HG02623 (cell line): ENCODE data around the gene IMMP2L.

ENCODE experiments used
- ATAC-seq: cut with Tn5 transposase; IDR thresholded peaks from one replicate; pipeline ENCODE4 v1.9.1; 2021; ENCODE audit warnings: moderate library complexity; ENCODE audit not compliant: unreplicated experiment

The IMMP2L gene

DNA sequence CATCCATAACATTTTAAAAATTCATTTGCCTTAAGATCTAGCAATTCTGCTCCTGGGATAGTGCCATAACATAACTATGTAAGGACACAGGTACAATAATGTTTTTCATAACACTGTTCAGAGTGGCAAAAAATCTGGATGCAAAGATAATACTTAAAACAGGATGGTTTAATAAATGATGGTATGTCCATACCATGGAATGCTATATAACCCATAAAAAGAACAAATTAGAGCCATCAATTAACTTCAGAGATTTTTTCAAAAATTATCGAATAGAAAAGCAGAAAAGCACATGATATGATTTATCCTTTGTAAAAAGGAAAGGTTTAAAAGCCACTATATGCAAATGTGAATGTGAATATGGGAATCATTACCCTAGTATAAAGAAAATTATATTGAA is 664.8 kb downstream of the IMMP2L start:
- ATAC-seq = no peak

DNA sequence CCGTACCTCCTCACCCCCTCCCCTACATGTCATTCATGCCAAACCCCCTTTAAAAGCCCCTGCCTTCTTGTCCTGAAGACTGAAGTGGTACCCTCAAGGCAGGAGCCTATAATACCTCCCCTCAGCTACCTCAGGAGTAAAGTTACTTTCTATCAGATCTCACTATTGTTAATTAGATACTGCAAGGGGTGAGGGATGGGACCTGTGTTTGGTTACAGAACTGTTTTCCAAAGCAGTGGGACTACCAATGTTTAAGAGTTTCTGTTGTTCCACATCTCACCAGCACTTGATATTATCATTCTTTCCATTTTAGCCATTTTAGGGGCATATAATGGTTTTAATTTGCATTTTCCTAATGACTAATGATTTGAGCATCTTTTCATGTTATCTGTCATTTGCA is 668.2 kb downstream of the IMMP2L start:
- no peak for ATAC-seq

DNA sequence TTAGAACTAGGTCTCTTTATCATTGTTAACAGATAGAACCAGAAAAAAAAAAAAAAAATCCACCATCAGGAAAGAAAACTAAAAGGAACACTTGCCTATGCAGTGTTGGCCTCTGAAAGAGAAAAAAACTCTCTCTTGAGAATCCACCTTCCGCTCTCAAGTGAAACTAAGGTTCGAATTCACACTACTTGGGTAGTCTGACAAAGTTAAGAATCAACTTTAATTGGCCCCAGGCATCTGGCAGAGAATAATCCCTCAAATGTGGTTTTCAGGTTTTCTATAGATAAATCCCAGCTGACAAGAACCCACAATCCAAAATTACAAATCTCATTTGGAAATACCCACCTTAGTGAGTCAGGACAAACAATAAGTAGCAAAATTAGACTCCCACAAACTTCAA is 671.1 kb downstream of the IMMP2L start:
- ATAC-seq = no peak

DNA sequence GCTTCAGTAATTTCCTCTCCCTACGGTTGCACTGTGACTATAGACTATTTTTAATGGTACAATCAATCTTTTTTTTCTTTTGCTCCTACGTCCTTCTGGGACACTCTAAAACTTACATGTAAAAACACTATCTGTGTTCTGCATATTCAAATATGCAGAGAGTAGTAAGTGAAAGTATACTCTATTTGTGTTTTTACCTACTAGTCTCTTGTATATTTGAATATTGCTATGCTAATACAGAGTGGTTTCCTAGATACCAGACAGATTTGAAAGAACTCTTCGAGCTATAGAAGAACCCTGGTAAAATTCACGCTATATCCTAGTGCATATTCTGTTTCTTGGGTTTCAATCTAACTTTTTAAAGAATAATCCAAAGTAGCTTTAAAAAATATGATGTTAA is 672.2 kb downstream of the IMMP2L start:
- no peak for ATAC-seq

DNA sequence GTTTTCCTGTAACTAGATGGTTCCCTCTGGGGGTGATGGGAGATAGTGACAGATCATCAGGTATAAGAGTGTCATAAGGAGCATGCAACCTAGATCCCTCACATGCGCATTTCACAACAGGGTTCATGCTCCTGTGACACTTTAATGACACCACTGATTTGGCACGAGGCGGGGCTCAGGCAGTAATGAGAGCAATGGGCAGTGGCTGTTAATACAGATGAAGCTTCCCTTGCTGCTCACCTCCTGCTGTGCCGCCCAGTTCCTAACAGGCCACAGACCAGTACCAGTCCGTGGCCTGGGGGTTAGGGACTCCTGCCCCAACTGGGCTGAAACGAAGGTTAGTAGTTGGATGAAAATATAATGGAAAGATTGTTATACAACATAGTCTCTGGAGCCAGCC is 673.0 kb downstream of the IMMP2L start:
- ATAC-seq = no peak

DNA sequence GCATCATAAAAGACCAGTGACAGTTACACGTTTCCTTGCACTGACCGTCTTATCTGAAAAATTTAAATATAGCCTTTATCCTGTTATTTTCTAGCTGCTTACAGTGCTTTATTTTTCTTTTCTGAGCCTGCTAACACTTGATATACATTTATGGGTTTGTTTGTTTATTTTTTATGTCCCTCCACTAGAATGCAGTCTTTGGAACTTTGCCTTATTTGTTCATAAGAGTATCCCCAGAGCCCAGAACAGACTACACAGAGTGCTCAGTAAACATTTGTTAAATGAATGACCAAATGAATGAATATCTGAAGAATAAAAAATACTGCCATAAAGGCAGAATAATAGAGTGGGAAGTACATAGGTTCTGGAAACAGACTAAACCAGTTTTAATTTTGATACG is 673.7 kb downstream of the IMMP2L start:
- no peak for ATAC-seq

DNA sequence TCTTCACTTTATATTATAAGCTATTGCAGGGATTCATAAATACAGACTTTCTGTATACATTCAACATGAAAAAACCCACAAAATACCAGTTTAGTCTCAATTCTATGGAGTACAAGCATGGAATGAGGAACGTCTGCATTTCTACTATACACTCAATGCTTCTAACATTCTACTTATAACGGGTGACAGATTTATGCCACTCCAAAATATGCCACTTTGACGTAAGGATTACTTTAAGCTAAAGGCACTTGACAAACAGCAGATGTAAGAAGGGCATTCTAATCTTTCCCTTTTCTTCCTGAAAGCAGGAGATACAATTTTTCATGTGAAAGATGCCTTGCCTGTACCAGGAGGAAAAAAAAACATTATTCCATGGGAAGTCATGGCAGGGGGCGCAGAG is 676.8 kb downstream of the IMMP2L start:
- no peak for ATAC-seq

DNA sequence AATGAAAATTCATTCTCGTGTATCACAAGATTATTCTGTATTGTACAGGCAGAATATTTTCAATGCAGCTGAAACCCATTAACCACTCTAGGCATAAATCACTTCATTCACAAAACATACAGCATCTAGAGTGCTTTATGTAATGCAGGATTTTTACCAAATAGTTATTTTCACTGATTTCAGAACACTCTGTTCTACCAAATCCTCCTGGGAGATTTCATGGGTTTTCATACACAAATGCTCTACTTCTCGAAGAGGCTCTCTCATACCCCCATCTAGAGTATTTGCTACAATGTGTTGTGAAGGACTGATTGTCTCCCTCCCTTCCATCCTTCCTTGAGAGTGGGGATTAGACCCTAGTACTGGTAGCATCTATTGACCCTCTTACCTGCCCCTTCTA is 680.6 kb downstream of the IMMP2L start:
- ATAC-seq = no peak

DNA sequence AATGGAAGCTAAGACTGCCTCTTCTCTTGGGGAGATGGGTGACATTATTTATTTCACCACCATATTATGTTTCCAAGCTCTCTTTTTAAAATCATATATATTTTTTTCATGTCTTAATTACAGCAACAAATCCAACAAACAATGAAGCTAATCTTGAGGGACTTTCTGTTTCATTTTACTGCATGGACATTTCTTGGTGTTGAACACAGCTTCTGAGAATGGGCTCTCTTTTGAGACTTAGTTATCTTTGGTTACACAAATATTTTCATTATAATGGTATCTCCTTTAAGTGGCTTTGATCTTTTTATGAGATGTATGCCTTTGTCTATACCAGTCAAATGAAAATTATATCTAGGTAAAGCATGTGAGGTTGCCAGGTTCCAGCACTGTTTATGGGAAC is 681.3 kb downstream of the IMMP2L start:
- no peak for ATAC-seq

DNA sequence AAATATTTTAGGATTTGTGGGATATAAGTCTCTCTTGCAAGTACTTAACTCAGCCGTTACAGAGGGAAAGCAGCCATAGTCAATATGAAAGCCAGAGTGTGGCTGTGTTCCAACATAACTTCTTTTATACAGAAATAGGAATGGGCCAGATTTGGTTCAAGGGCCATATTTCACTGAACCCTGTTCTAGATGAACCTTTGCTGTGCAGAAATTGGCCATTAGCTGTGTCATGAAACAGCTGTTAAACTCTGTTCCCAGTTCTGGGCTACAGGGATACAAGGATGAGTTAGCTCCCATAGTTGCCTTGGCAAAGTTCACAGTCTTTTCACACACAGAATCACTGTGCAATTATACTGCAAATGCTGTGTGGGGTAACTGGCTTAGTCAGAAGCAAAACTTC is 685.3 kb downstream of the IMMP2L start:
- ATAC-seq = no peak

DNA sequence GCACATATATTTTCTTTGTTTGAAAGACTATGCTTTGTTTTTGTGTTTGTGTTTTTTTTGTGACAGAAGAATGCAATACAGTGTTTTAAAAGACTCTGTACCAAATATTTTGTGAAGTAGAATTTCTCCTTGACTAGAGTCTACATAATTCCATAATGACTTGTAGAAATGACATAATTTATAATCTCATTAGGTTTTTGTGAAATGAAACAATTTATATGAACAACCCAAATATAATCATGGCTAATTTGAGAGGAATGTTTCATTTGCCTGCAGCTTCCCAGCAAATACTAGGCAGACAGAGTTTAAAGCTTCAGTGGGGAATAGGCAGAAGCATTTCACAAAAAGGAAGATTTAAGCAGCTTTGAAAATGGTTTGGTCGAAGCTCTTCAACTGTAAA is 686.9 kb downstream of the IMMP2L start:
- ATAC-seq = no peak

DNA sequence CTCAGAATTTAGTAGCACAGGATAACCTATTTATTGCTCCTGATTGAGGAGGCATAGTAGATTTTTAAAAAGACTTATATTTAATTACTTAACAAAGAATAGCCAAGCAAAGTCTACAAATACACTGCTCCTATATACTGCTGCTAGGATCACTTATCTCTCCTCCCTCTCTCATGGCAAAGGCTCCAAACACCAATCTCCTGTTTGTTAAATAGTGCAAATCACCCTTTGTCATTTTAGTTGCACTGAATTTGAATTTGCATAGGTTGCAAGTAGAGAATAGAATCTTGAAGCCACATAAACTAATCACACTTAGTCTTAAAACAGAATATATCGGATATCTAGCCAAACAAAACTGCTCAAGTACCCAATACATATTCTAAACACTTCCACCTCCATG is 690.4 kb downstream of the IMMP2L start:
- ATAC-seq = no peak

DNA sequence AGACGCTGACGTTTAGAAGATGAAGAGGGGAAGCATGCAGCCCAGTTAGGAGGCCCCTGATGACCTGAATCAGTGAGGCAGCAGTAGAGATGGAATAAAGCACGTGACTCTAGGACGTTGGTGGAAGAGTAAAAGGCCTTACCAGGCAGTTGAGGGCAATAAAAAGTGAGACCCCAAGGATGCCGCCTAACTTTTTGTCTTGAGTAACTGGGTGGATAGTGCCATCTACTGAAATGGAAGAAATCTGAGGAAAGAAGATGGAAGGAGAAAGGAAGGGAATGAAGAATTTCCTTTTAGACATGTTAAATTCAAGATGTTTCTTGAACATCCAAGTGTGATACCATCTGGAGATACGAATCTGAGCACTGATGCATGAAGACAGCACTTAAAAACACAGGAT is 691.4 kb downstream of the IMMP2L start:
- ATAC-seq = no peak

DNA sequence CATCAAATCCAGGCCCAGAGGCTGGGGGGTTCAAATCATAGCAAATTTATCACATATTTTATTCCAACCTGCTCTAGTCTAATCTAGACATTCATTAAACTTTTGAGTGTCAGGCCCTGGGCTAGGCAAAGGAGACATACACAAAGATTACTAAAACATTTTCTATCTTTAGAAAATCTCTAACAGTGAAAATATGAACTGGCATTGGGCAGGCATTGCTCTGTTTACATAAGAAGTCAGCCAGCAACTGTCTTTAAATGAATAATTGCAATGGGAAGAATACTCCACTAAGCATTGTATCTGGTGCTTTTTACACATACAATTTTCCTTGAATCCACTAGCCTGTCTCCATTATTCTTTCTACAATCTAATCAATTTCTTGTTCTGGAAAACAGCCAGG is 693.8 kb downstream of the IMMP2L start:
- no peak for ATAC-seq

DNA sequence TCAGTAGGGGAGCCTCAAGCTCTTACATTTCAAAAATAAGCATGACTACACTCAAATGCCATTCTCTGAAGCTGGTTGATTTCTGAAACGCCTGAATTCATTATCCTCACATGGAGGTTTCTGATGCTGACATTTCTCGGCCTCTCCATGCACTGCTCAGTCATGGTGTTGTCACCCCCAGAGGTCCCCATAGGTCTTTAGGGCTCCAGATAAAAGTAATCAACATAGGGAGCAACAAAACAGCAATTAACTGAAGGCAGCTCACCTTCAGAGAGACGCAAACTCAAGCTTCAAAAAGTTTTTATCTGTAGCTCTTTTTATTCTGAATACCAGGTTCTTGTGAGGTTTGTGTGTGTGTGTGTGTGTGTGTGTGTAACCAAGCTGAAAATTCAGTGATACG is 694.5 kb downstream of the IMMP2L start:
- no peak for ATAC-seq

DNA sequence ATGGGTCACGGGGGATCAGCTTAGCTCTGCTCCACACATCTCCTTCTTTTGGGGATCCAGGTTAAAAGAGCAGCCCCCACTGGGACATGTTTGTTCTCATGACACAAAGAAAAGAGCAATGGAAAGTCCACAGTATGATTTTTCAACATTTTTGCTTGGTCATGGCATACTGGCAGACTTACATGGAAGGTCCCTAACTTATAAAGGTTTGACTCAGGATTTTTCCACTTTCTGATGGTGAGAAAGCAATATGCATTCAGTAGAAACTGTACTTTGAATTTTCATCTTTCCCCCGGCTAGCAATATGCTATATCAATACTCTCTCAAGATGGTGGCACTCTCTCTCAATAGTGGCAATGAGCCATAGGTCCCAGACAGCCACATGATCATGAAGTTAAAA is 699.0 kb downstream of the IMMP2L start:
- ATAC-seq = no peak

DNA sequence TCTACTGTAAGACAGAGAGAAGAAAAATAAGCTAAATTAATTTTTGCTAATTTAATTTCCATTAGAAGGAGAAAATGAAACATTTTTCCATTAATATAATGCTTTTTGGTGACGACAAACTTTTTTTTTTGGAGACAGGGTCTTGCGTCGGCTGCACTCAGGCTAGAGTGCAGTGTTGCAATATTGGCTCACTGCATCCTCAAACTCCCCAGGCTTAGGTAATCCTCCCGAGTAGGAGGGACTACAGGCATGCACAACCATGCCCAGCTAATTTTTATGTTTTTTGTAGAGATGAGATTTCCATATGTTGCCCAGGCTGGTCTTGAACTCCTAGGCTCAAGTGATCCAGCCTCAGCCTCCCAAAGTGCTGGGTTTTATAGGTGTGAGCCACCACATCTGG is 701.1 kb downstream of the IMMP2L start:
- ATAC-seq = no peak

DNA sequence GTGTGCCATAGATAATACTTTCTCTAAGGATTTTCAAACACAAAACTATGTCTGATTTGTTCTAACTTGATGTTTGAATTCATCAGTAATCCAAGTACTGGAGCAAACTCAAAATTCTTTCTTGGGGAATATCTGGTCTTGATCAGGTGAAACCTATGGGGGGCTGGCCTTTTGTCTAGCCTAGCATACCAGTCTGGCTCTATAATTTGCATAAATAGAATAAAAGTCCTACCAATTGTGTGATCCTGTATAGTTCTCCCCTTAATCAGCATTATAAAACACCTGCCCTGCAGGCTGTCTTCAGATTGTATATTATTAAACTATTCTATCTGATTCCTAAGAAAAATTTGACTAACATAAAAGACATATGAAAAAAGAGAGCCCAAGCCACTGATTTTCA is 705.2 kb downstream of the IMMP2L start:
- ATAC-seq = no peak

DNA sequence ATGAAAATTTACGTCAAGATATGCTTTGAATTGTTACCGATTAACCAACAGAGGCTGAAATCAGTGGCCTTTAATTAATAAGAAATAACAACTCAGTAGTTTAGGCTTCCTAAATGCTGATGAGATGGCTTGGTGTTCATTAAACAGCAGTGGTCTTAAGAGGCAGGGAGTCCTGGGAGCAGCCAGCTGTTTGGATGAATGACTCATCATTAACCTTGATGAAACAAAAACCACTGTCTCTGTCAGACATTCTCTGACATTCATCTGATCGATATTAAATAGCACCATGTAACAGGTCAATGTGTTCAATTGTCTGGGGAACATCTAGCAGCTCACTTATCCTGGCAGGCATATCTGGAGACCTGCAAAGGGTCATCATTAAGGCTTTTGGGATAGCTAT is 705.6 kb downstream of the IMMP2L start:
- no peak for ATAC-seq

DNA sequence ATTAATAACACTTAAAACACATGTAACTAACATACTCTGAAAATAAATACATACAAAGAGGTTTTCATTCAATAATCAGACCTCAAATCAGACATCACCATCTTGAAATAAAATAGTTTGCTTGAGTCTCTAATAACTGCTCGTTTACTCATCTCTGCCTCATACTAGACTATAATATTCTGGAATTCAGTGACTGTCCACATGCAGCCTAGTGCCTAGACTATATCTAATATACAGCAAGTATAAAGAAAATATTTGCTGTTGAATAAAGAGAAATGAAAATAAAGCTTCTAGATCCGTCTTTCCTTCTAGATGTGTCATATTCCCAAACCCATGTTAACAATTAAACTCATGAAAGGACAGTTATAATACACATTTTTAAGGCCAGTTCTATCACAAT is 707.6 kb downstream of the IMMP2L start:
- no peak for ATAC-seq

DNA sequence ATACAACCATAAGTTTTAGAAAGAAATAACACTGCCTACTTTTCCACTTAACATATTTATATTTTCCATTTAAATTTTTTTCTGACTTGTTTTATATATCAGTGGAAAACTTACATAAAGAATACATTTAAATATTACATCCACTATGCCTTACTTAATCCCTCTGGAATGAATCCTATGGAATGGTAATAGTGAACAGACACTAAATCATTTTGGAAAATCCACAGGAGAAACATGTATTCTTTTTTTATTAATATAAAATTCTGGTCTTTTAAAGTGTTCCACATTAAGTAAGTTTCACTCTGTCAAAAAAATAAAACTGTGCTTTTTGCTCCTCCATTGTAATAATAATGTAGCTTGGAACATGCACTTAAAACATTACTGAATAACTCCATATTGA is 708.1 kb downstream of the IMMP2L start:
- ATAC-seq = no peak

DNA sequence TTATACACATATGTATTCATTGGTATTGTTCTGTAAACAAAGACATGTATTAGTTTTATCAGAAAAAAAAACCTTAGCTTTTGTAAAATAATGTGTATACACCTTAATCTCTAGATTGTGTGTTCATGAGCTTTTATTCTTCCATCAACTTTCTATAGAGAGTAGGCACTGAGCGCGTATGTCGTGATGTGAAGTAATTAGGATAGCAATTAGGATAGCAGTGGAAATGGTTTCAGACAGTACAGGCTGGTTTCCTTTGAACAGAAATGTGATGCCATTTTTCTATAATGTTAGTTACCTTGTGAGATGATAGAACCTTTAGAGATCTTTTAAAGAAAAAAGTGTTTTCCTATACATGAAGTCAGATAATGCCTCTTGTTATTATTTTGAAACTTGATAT is 709.0 kb downstream of the IMMP2L start:
- ATAC-seq = no peak

DNA sequence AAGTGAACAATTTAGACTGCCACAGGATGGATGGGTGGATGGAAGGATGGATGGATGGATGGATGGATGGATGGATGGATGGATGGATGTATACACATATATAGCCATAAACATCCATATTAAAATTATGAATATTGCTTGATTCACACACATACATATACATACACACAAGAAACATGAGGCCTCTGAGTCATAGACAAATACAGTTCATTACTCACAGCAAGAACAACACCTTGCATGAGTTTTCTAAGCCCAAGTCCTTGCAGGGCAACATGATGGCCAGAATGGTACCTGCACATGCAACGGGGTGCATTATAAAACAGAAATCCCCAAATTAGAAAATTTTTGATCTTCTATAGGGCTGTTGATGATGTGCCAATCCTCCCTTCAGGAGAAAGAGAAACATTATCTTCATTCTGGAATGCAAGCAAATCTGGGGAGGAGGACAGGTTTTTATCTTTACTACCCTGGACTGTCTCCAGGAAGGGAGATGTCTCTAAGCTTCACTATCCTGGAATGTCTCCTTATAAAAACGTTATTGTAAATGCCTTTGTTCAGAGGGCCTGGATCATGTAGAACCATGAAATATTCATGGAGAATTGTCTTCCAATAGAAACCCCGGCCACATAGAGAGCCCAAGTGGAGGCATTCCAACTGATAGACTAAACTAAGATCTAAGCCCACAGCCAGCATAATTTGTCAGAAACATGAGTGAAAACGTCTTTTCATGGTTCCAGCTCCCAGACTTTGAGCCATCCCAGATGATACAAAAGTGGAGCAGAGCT is 709.9 kb downstream of the IMMP2L start:
- no peak for ATAC-seq
